Glomerular endothelial cell (primary cell): ENCODE results near the gene C1QC. TPM values are rescaled to one million over a fixed set of nuclear protein-coding genes. Genes with fewer than 3 reads are reported as not detected.

Experiments
- DNase-seq: peaks from one replicate; pipeline ENCODE4 v3.0.0-alpha.2; 2011; ENCODE audit warnings: low read depth, low spot score; ENCODE audit errors: extremely low read depth
- total RNA-seq: library from RNA; depleted of rRNA; stranded (reverse); fragments of >200 nt; gene quantifications from 2 replicates; pipeline ENCODE4 v1.2.3, GENCODE V29; 2015

C1QC gene
- total RNA-seq = not detected in 2 replicates

DNA sequence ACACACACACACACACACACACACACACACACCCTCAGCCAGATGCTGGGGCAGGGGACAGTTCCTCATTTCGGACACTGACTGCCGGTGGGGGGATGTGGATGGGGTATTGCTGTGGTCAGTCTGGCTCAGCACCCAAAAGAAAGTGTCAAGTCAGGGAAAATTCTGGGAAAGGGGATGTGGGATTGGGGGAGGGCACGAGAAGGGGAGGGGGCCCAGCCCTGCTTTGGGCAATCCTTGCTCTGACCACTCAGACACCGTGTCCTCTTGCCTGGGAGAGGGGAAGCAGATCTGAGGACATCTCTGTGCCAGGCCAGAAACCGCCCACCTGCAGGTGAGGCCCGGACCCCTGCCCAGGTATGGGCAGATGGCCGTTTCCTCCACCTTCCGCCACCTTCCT is at the start of gene C1QC:
TSS of gene C1QC (plus strand) at position 253 of the 400 bp plus-strand sequence. CDS start 391 bp downstream, outside the sequence.
- no peak for DNase-seq

GRCh38 chr1:22594396-22594795 is 49.0 kb upstream of the C1QC start:
- DNase-seq = no peak

- DNase-seq = no peak
These were observed 48.3 kb upstream of the C1QC start for GRCh38 chr1:22595108-22595507.

- DNase-seq = no peak
These were observed 46.0 kb upstream of the C1QC start for GRCh38 chr1:22597301-22597965.

GRCh38 chr1:22597996-22598395 is 45.4 kb upstream of the C1QC start:
- DNase-seq = no peak

DNA sequence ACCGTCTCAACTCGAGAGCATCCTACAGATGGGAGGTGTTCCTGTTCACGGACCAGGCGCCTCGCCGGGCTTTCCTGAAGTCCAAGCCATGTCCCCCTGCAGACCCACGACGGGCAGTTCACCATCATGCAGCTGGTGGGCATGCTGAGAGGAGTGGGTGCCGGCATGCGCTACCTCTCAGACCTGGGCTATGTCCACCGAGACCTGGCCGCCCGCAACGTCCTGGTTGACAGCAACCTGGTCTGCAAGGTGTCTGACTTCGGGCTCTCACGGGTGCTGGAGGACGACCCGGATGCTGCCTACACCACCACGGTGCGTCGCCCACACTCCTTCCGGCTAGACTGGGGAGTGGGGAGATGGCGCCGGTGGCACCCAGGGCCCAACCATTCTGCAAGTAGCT is 44.7 kb upstream of the C1QC start:
- no peak for DNase-seq

DNA sequence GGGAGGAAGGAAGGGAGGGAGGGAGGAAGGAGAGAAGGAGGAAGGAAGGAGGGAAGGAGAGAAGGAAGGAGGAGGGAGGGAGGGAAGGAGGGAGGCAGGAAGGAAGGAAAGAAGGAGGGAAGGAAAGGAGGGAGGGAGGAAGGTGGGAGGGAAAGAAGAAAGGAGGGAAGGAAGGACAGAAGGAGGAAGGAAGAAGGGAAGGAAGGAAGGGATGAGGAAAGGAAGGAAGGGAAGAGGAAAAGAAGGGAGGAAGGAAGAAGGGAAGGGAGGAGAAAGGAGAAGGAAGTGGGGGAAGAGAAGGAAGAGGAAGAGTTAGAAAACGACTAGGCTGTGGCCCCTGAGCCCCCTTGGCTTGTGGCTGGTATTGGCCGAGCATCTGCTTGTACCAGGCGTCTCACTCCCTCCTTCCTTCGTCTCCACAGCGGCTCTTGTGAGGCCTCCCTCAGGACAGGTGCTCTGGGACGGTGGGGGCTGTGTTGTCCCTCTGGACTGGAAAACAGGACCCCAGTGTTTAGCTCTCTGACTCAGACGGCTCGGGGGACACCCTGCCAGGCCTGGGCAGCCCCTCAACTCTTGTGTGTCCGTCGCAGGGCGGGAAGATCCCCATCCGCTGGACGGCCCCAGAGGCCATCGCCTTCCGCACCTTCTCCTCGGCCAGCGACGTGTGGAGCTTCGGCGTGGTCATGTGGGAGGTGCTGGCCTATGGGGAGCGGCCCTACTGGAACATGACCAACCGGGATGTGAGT is 43.2 kb upstream of the C1QC start:
- no peak for DNase-seq

- no peak for DNase-seq
These were observed 42.4 kb upstream of the C1QC start for GRCh38 chr1:22600817-22601605.

DNA sequence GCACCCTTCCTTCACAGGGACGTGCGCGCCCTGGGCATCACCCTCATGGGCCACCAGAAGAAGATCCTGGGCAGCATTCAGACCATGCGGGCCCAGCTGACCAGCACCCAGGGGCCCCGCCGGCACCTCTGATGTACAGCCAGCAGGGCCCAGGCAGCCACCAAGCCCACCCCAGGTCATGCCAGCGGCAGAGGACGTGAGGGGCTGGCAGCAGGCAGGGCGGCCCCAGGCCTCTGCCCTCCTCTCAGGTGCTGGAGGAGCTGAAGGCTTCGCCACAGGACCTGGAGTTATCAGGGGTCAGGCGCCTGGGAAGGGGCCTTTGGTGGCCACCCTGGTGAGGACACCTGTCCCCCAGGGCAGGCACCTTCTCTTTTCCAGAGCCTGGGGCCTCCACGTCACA is 41.8 kb upstream of the C1QC start:
- no peak for DNase-seq

DNA sequence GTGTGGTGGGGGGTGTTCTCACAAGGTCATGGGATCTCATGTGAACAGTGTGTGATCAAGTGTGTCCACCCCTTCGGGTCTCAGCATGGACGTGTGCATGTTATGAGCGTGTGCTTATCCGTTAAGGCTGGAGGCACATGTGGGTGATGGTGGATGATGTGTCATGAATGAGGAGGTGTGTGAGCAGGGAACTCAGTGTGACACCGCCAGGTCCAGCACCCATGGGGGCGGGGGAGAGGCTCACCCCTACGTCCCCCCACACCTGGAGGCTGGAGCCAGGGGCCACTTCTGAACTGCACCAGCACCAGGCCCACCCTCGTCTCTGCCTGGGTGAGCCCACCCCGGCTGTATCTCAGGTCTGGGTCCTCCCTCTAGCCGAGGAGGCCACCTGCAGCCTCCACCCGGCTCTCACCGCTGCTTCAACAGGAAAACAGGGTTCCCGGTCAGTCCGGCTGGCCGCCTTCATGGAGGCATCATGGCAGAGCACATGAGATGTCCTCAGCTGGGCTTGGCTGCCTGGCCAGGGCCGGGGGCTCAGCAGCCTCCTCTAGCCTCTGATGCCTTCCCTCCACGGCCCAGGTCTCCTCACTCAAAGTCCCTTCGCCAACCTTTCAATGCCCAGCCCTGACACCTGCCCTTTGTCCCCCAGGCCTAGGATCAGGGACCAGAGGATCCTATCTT is 41.2 kb upstream of the C1QC start:
- DNase-seq = no peak

- DNase-seq = no peak
These were observed 37.3 kb upstream of the C1QC start for GRCh38 chr1:22606161-22606560.

GRCh38 chr1:22607154-22607553 is 36.3 kb upstream of the C1QC start:
- DNase-seq = no peak

DNA sequence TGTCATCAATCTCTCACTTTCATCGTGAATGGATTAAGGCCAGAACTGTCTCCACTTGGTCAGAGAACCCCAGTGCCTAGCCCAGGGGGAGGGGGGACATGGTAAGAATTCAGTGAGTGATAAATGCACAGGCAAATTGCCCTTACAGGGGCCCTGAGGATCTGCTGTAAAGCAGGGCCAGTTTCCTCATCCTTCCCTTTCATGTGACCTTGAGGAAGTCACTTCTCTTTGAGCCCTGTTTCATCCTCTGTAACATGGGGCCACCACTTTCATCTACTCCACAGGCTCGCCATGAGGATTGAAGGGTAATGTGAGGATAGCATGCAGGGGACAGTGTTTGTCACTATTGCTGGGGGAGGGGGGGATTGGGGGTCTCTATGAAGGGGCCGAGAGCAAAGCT is 35.1 kb upstream of the C1QC start:
- no peak for DNase-seq

DNA sequence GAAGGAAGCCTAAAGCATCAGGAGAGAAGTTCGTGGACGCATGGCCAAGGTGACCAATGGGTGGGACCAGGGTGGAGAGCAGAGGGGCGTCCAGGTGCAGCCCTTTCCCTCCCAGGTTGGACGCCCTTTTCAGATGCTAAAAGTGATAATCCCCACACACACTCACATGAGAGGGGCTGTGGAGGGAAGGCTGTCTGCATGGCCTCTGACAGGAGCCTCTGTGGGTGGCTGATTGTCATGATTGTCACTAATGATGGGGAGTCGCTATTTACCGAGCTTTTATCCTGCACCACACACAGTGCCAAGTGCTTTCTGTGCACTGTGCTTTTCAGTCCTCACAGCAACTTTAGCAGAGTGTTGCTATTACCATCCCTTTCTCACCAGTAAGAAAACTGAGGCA is 34.1 kb upstream of the C1QC start:
- no peak for DNase-seq

DNA sequence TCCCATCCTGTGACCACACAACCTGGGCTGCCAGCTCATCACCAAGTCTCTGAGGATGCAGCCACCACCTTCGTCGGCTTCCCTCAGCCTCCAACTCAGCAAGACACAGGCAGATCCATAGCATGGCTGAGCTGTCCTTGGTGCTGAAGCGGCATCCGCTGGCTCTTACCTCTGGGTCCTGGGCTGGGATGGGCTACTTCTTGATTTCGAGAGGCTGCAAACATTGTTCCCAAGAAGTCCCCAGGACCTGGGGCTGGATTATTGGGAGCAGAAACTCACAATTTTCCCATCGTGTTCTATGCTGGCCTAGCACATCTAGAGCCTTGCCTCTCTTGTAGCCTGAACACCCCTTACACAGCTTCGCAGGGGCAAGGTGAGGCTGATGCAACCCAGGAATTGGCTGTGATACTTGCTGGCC is 31.9 kb upstream of the C1QC start:
- peak; percentile 31 for DNase-seq

DNA sequence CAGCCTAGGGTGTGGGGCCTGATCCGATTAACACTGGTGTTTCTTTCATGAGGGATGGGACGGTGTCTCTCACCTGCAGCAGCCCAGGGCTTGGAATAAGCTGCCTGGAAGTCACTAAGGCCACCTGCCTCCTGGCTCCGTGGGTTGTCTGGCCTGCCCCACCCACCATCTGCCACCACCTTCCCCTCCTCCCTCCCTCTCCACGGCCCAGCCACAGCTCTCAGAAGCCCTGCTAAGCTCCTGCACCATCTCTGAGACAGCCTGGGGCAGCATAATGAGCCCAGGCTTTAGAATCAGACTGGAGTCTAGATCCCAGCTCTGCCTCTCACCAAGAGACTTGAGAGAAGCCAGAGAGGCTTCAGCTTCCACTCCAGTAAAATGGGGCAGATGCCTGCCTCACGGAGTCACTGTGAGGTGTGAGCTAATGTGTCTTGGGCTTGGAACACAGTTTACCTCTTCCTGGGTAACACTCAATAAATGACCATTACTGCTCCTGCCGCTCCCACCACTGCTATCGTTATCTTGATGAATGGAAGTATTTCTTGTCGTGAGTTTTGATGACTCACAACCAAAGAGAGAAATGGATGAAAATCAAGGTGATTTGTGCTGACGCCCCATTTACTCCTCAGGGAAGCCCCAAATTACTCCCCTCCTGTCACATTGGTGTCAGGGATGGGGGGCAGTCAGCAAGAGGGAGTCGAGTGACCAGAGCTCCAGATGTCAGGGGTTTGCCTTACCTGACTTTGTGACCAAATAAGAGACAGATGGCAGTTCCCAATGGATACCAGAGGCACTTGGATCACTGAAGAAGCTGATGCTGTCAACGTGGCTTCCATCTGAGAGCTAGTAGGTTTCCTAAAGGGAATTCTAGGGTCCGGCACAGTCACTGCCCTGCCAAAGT is 30.5 kb upstream of the C1QC start:
- no peak for DNase-seq

DNA sequence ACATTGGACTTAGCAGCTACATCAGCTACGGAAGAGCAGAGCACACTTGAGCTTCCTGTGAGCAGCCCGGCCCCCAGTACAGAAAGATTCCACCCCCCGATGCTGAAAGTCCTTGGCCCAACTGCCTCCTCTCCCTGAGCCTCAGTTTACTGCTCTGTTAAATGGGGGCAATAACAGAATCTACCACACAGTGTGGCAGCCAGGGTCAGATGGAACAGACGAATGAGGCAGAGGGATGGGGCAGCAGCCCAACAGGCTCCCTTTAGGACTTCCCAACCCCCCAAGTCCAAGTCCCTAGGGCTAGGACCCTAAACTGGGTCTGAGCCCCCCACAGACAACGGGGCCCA is 29.9 kb upstream of the C1QC start:
- DNase-seq = no peak

DNA sequence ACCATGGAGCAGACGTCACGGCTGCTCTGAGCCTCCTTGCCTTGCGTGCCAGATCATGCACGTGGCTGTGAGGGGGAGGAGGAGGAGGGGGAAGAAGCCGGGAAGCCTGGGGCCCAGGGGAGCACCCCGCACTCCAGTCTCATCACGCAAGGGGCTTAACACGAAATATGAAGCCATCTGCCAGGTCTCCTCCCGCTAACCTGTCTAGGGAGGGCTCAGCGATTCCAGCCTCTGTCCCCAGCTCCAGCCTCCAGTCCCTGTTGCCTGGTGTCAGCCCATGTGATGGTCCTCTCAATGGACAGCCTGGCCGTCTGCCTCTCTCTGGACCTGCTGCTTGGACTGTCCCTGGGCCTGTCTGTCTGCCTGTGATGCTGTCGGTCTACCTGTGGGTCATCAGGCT is 29.5 kb upstream of the C1QC start:
- DNase-seq = no peak

DNA sequence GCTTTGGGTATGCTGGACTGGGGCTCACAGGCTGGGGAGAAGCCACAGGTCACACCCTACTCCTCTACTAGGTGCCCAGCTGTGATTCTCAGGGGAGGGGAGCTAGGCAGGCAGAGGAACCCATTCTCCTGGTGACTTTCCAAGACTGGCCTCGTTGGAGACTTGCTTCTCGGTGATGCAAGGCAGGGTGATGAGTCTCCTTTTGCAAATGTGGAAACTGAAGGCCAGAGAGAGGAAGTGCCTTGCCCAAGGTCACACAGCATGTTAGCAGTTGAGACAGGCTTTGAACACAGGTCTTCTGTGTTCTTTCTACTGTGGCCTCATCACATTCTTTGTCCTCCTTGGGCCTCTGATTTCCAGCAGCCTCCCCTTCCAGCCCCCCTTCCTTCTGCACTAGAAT is 27.5 kb upstream of the C1QC start:
- no peak for DNase-seq

DNA sequence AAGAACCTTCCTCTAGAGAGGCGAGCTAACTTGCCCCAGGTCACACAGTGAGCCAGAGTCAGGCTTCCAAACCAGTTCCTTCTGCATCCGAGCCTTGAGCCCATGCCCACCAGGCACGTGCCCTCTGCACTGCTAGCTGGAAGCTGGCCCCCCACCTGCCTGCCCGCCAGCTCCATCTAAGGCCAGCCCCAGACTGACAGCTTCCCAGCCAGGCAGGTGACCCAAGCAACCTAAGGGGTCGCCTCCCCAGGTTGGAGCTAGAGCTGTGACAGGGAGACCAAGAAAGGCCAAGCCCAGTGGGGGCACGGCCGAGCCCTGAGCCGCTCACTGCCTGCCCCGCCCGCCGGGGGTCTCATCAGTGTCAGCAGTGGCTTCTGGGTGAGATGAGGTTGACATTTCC is 26.9 kb upstream of the C1QC start:
- DNase-seq = no peak
